Lung (tissue), 12 donors: ENCODE data around the gene TMED7. TPM values are rescaled to one million over a fixed set of nuclear protein-coding genes. Genes with fewer than 3 reads are reported as not detected.

Experiments used
- ATAC-seq: fragments of 200-7000 bp; cut with Tn5 transposase; one replicate; pipeline ENCODE4 v1.9.1; 2020; ENCODE audit warnings: moderate number of reproducible peaks; ENCODE audit not compliant: insufficient read depth, low FRiP score
- DNase-seq, 3 donors: peaks; one replicate each; pipeline ENCODE4 v3.0.0-alpha.2; 2013 to 2017
- H3K27ac ChIP-seq, 2 donors: one replicate each; pipeline ENCODE4 v1.5.1; 2013; ENCODE audit warnings: mild to moderate bottlenecking in 2 of 2, moderate library complexity in 2 of 2, control low read depth in 1 of 2, inconsistent platforms in 1 of 2, low read depth in 1 of 2, low read length in 1 of 2
- H3K27me3 ChIP-seq, 3 donors: one replicate each; pipeline ENCODE4 v1.5.1; 2013; ENCODE audit warnings: low read length in 2 of 3; ENCODE audit not compliant: control insufficient read depth in 3 of 3, insufficient read depth in 3 of 3
- H3K36me3 ChIP-seq, 4 donors: one replicate each; pipeline ENCODE4 v1.5.1; 2013; ENCODE audit warnings: low read length in 4 of 4, mild to moderate bottlenecking in 1 of 4, moderate library complexity in 1 of 4; ENCODE audit not compliant: control insufficient read depth in 4 of 4, insufficient read depth in 4 of 4
- H3K4me1 ChIP-seq, 5 donors: one replicate each; pipeline ENCODE4 v1.5.1; 2013; ENCODE audit warnings: low read length in 5 of 5, mild to moderate bottlenecking in 2 of 5, moderate library complexity in 1 of 5; ENCODE audit not compliant: control insufficient read depth in 5 of 5, insufficient read depth in 5 of 5
- H3K4me3 ChIP-seq: one replicate; pipeline ENCODE4 v1.5.1; 2013; ENCODE audit warnings: mild to moderate bottlenecking, control low read depth, moderate library complexity
- H3K9ac ChIP-seq, 2 donors: one replicate each; pipeline ENCODE4 v1.5.1; 2013; ENCODE audit warnings: low read length in 2 of 2, control low read depth in 1 of 2; ENCODE audit not compliant: insufficient read depth in 1 of 2
- H3K9me3 ChIP-seq, 4 donors: one replicate each; pipeline ENCODE4 v1.5.1; 2013; ENCODE audit warnings: low read length in 3 of 4, mild to moderate bottlenecking in 1 of 4, moderate library complexity in 1 of 4; ENCODE audit not compliant: control insufficient read depth in 4 of 4, insufficient read depth in 3 of 4
- WGBS, 2 donors: extraction: QIAGEN DNeasy Blood & Tissue Kit; methylation state at CpG; one replicate each; pipeline ENCODE4 v1.1.7; 2013; 5-methylcytosine and 5-hydroxymethylcytosine counted together
- polyA plus RNA-seq, 2 donors: library from polyadenylated mRNA; stranded (reverse); fragments of 200-250 nt; gene quantifications; one replicate each; pipeline ENCODE4 v1.2.1, GENCODE V29; 2013
- total RNA-seq, 2 donors: library from RNA; depleted of rRNA in 1 of 2; stranded (reverse); fragments of >200 nt in 1 of 2; gene quantifications; one replicate each; pipeline ENCODE4 v1.2.1, GENCODE V29; 2014 to 2021
- TF ChIP-seq, protein P1 (sequence below): IDR thresholded peaks from 2 replicates; pipeline ENCODE4 v1.5.1; 2012; ENCODE audit warnings: mild to moderate bottlenecking; ENCODE audit errors: control extremely low read depth, extremely low read depth
- donor health status: control.
- donor health status: control.
- donor health status: Bipolar disorder and iron deficiency.
- donor health status: healthy.
- donor health status: DM: yes; HTN: yes; CAD: no.

Gene TMED7
- total and polyA plus RNA-seq, 4 donors = 19.9 to 141 (median 73.1) TPM

DNA sequence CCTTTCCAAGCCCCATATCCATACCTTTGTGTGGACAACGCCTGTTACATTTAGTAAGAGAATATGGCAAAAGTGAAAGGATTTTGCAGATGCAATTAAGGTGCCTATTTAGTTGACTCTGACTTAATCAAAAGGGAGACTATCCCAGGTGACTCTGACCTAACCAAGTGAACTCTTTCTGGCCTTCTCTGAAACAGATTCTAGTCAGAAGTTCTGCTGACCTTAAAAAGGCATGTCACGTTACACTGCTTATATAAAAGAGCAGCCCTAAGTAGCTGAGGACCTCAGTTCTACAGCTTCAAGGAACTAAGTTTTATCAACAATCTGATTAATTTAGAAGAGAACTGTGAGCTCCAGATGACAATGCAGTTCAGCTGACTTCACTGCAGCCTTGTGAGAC, 17.9 kb downstream of the TMED7 start:
- DNase-seq (no peak), ATAC-seq (no peak)
- no peak overlapping the region for H3K4me3 ChIP-seq
- H3K27ac ChIP-seq = no peak overlapping the region
- no peak overlapping the region for H3K9ac ChIP-seq
- TF ChIP-seq, protein P1, sequence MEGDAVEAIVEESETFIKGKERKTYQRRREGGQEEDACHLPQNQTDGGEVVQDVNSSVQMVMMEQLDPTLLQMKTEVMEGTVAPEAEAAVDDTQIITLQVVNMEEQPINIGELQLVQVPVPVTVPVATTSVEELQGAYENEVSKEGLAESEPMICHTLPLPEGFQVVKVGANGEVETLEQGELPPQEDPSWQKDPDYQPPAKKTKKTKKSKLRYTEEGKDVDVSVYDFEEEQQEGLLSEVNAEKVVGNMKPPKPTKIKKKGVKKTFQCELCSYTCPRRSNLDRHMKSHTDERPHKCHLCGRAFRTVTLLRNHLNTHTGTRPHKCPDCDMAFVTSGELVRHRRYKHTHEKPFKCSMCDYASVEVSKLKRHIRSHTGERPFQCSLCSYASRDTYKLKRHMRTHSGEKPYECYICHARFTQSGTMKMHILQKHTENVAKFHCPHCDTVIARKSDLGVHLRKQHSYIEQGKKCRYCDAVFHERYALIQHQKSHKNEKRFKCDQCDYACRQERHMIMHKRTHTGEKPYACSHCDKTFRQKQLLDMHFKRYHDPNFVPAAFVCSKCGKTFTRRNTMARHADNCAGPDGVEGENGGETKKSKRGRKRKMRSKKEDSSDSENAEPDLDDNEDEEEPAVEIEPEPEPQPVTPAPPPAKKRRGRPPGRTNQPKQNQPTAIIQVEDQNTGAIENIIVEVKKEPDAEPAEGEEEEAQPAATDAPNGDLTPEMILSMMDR = no peak
- H3K4me1 ChIP-seq = peaks cover 0 to 10% (median 0%) of the 10 kb centered on the region in 5 donors
- WGBS, 2 donors = 90 to 93% methylated on average over 2 of the region's 2 CpGs
- no peaks in the 10 kb centered on the region for H3K27me3 ChIP-seq
- H3K9me3 ChIP-seq = no peaks in the 10 kb centered on the region
- H3K36me3 ChIP-seq = peaks cover 0 to 15% (median 3%) of the 10 kb centered on the region in 4 donors

DNA sequence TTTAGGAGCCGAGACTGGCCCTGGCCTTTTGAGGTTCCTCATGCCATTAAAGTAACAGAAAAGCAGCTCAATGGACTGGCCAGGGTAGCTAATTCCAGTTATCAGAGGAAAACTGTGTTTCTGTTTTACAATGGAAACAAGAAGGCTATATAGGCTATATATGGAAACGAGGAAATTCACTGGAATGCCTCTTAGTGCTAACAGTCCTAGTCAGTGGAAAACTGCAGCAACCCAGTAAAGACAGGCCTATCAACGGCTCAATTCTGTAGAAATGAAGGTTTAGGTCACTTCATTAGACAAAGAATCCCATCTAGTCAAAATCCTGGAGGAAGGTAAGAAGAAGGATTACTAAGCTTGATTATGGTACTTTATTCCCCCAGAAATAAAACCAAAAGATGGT, 20.4 kb downstream of the TMED7 start:
- peaks cover 0 to 3% (median 1%) of the 10 kb centered on the region in 4 donors for H3K36me3 ChIP-seq
- no peaks in the 10 kb centered on the region for H3K27me3 ChIP-seq
- no peak overlapping the region for H3K4me3 ChIP-seq
- no peak overlapping the region for H3K9ac ChIP-seq
- H3K27ac ChIP-seq = no peak overlapping the region
- 88 to 95% methylated on average over 3 of the region's 3 CpGs for WGBS, 2 donors
- H3K9me3 ChIP-seq = peaks cover 0 to 2% (median 0%) of the 10 kb centered on the region in 4 donors
- TF ChIP-seq, protein P1 = no peak
- DNase-seq = no peak
- ATAC-seq = no peak
- peaks cover 0 to 15% (median 4%) of the 10 kb centered on the region in 5 donors for H3K4me1 ChIP-seq

- H3K4me1 ChIP-seq = peaks cover 0 to 23% (median 15%) of the 10 kb centered on the region in 5 donors
- H3K27me3 ChIP-seq = no peaks in the 10 kb centered on the region
- ATAC-seq (peak; percentile 22), DNase-seq (no peak)
- TF ChIP-seq, protein P1 = no peak
- 43 to 46% methylated on average over 11 of the region's 11 CpGs for WGBS, 2 donors
- H3K27ac ChIP-seq = peak overlapping the region; percentile 85 to 97
- no peak overlapping the region for H3K4me3 ChIP-seq
- H3K9me3 ChIP-seq = peaks cover 0 to 2% (median 0%) of the 10 kb centered on the region in 4 donors
- peaks cover 0 to 3% (median 1%) of the 10 kb centered on the region in 4 donors for H3K36me3 ChIP-seq
- peak overlapping the region; percentile 60 to 63 for H3K9ac ChIP-seq
Measured at GRCh38 chr5:115602591-115603125, 23.2 kb downstream of the TMED7 start.
